ENCODE results near the gene NCCRP1. TPM values are rescaled to one million over a fixed set of nuclear protein-coding genes. Genes with fewer than 3 reads are reported as not detected.

The NCCRP1 gene
- total RNA-seq, 1 experiment from 2014 or later = not detected

- no peak overlapping the region for H3K4me3 ChIP-seq
- H3K9me3 ChIP-seq (replicated peaks) = no peaks in the 10 kb centered on the region
- no peaks in the 10 kb centered on the region for H3K4me1 ChIP-seq (replicated peaks)
- no peak for DNase-seq (ENCODE audit: low read depth in 1 of 2, low spot score in 2 of 2)
- H3K27me3 ChIP-seq (replicated peaks) = no peaks in the 10 kb centered on the region
- no peak overlapping the region for H3K27ac ChIP-seq
- peaks cover 43% of the 10 kb centered on the region for H3K36me3 ChIP-seq
Measured at GRCh38 chr19:39170386-39171231, 26.2 kb upstream of the NCCRP1 start.

GRCh38 chr19:39171479-39172465, 25.0 kb upstream of the NCCRP1 start:
- no peak overlapping the region for H3K27ac ChIP-seq
- peaks cover 52% of the 10 kb centered on the region for H3K36me3 ChIP-seq

GRCh38 chr19:39172700-39173501, 23.9 kb upstream of the NCCRP1 start:
- no peaks in the 10 kb centered on the region for H3K27me3 ChIP-seq (replicated peaks)
- H3K4me1 ChIP-seq (replicated peaks) = no peaks in the 10 kb centered on the region
- DNase-seq (ENCODE audit: low read depth in 1 of 2, low spot score in 2 of 2) = no peak
- no peak overlapping the region for H3K27ac ChIP-seq
- H3K36me3 ChIP-seq = peaks cover 64% of the 10 kb centered on the region
- no peak overlapping the region for H3K4me3 ChIP-seq
- H3K9me3 ChIP-seq (replicated peaks) = no peaks in the 10 kb centered on the region

More at GRCh38 chr19:39171479-39172465, 25.0 kb upstream of the NCCRP1 start:
- DNase-seq (ENCODE audit: low read depth in 1 of 2, low spot score in 2 of 2) = no peak
- H3K9me3 ChIP-seq (replicated peaks) = no peaks in the 10 kb centered on the region
- no peaks in the 10 kb centered on the region for H3K27me3 ChIP-seq (replicated peaks)
- H3K4me1 ChIP-seq (replicated peaks) = no peaks in the 10 kb centered on the region
- H3K4me3 ChIP-seq = no peak overlapping the region

GRCh38 chr19:39173502-39173991, 23.2 kb upstream of the NCCRP1 start:
- Histone ChIP-seq H3K9me3 (replicated peaks) (no peaks in the 10 kb centered on the region), H3K27me3 (replicated peaks) (no peaks in the 10 kb centered on the region), H3K27ac (no peak overlapping the region), H3K36me3 (peaks cover 70% of the 10 kb centered on the region), H3K4me1 (replicated peaks) (no peaks in the 10 kb centered on the region), H3K4me3 (no peak overlapping the region)
- no peak for DNase-seq (ENCODE audit: low read depth in 1 of 2, low spot score in 2 of 2)

- Histone ChIP-seq H3K9me3 (replicated peaks) (no peaks in the 10 kb centered on the region), H3K36me3 (peaks cover 74% of the 10 kb centered on the region), H3K27me3 (replicated peaks) (no peaks in the 10 kb centered on the region), H3K4me3 (no peak overlapping the region), H3K27ac (no peak overlapping the region), H3K4me1 (replicated peaks) (no peaks in the 10 kb centered on the region)
- no peak for DNase-seq (ENCODE audit: low read depth in 1 of 2, low spot score in 2 of 2)
Measured at GRCh38 chr19:39174142-39174541, 22.6 kb upstream of the NCCRP1 start.

- Histone ChIP-seq H3K4me3 (no peak overlapping the region), H3K36me3 (peaks cover 77% of the 10 kb centered on the region), H3K4me1 (replicated peaks) (no peaks in the 10 kb centered on the region), H3K27me3 (replicated peaks) (no peaks in the 10 kb centered on the region), H3K27ac (no peak overlapping the region), H3K9me3 (replicated peaks) (no peaks in the 10 kb centered on the region)
- DNase-seq (ENCODE audit: low read depth in 1 of 2, low spot score in 2 of 2) = no peak
Measured at GRCh38 chr19:39174558-39175544, 21.9 kb upstream of the NCCRP1 start.

- no peaks in the 10 kb centered on the region for H3K9me3 ChIP-seq (replicated peaks)
- no peak overlapping the region for H3K4me3 ChIP-seq
- H3K4me1 ChIP-seq (replicated peaks) = no peaks in the 10 kb centered on the region
- H3K27me3 ChIP-seq (replicated peaks) = no peaks in the 10 kb centered on the region
- no peak for DNase-seq (ENCODE audit: low read depth in 1 of 2, low spot score in 2 of 2)
- H3K36me3 ChIP-seq = peaks cover 77% of the 10 kb centered on the region
- no peak overlapping the region for H3K27ac ChIP-seq
Measured at GRCh38 chr19:39175564-39175963, 21.2 kb upstream of the NCCRP1 start.

- H3K27ac ChIP-seq = no peak overlapping the region
- no peaks in the 10 kb centered on the region for H3K27me3 ChIP-seq (replicated peaks)
- no peaks in the 10 kb centered on the region for H3K9me3 ChIP-seq (replicated peaks)
- H3K36me3 ChIP-seq = peaks cover 66% of the 10 kb centered on the region
- DNase-seq (ENCODE audit: low read depth in 1 of 2, low spot score in 2 of 2) = no peak
- no peak overlapping the region for H3K4me3 ChIP-seq
- H3K4me1 ChIP-seq (replicated peaks) = no peaks in the 10 kb centered on the region
Measured at GRCh38 chr19:39177110-39177699, 19.6 kb upstream of the NCCRP1 start.

- Histone ChIP-seq H3K9me3 (replicated peaks) (no peaks in the 10 kb centered on the region), H3K27me3 (replicated peaks) (no peaks in the 10 kb centered on the region), H3K36me3 (peaks cover 60% of the 10 kb centered on the region), H3K27ac (no peak overlapping the region), H3K4me1 (replicated peaks) (no peaks in the 10 kb centered on the region), H3K4me3 (no peak overlapping the region)
- no peak for DNase-seq (ENCODE audit: low read depth in 1 of 2, low spot score in 2 of 2)
Measured at GRCh38 chr19:39177736-39178135, 19.0 kb upstream of the NCCRP1 start.

- H3K27me3 ChIP-seq (replicated peaks) = no peaks in the 10 kb centered on the region
- no peak for DNase-seq (ENCODE audit: low read depth in 1 of 2, low spot score in 2 of 2)
- H3K4me3 ChIP-seq = no peak overlapping the region
- H3K27ac ChIP-seq = no peak overlapping the region
- H3K4me1 ChIP-seq (replicated peaks) = no peaks in the 10 kb centered on the region
- H3K36me3 ChIP-seq = peaks cover 56% of the 10 kb centered on the region
- H3K9me3 ChIP-seq (replicated peaks) = no peaks in the 10 kb centered on the region
Measured at GRCh38 chr19:39178296-39179006, 18.3 kb upstream of the NCCRP1 start.

- no peaks in the 10 kb centered on the region for H3K9me3 ChIP-seq (replicated peaks)
- no peak overlapping the region for H3K27ac ChIP-seq
- peaks cover 46% of the 10 kb centered on the region for H3K36me3 ChIP-seq
- no peak overlapping the region for H3K4me3 ChIP-seq
- H3K4me1 ChIP-seq (replicated peaks) = no peaks in the 10 kb centered on the region
- no peaks in the 10 kb centered on the region for H3K27me3 ChIP-seq (replicated peaks)
- DNase-seq (ENCODE audit: low read depth in 1 of 2, low spot score in 2 of 2) = no peak
Measured at GRCh38 chr19:39179754-39180153, 17.0 kb upstream of the NCCRP1 start.

All from SJSA1 (cell line).